ENCODE measurements around the gene WDR1.

WDR1 gene, protein sequence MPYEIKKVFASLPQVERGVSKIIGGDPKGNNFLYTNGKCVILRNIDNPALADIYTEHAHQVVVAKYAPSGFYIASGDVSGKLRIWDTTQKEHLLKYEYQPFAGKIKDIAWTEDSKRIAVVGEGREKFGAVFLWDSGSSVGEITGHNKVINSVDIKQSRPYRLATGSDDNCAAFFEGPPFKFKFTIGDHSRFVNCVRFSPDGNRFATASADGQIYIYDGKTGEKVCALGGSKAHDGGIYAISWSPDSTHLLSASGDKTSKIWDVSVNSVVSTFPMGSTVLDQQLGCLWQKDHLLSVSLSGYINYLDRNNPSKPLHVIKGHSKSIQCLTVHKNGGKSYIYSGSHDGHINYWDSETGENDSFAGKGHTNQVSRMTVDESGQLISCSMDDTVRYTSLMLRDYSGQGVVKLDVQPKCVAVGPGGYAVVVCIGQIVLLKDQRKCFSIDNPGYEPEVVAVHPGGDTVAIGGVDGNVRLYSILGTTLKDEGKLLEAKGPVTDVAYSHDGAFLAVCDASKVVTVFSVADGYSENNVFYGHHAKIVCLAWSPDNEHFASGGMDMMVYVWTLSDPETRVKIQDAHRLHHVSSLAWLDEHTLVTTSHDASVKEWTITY

DNA sequence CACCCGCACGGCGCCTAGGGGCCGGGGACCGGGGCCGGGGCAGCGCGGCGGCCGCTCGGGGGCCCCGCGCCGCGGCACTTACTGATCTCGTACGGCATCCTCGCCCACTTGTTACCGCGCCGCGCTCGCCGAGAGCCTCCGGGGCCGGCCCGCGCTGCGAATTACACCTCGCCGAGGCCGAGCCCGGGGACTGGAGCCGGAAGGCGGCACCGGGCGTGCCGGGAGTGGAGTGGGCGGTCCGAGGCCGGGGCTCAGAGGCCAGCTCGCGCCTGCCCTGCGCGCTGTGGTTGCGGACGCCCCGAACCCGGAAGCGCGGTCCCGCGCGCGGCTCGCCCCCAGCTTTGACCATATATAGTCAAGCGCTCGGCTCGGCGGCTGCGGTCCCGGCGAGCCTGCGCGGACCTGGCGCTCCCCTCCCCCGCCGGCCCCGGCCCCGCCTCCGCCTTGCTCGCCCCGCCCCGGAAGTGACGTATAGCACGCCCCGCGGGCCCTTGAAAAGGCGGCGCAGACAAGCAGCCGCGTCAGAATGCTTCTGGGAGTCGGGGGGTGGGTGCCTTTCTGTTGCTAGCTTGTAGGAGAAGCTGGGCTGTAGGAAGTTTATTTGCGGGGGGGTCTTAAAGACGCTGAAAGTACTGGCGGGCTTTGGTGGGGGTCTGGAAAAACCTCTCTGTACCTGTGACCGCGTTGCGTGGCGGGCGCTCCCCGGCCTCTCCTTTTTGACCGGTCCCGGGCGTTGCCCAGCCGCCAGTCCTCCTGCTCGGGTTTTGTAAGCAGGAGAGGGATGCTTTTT, at the start of gene WDR1:
Gene WDR1 (minus strand): TSS at position 231 of the 790 bp plus-strand sequence. CDS start 133 bp downstream, at position 98.
- Histone ChIP-seq H3K4me3 (ENCODE audit: low read depth in 1 of 5, low read length in 5 of 5) (peak within 1 kb of the TSS; percentile 75 to 89 (median 82)), H3K9me3 (ENCODE audit: control insufficient read depth in 5 of 5, low read length in 5 of 5) (no peaks in the 10 kb centered on the region), H3K27me3 (ENCODE audit: control insufficient read depth in 5 of 5, insufficient read depth in 4 of 5, low read length in 5 of 5) (no peaks in the 10 kb centered on the region), H3K9ac (ENCODE audit: low read length in 5 of 5) (peak within 1 kb of the TSS; percentile 38 to 89 (median 86)), H3K4me1 (ENCODE audit: control insufficient read depth in 5 of 5, insufficient read depth in 5 of 5, low read length in 5 of 5) (peaks cover 9 to 48% (median 37%) of the 10 kb centered on the region in 5 donors), H3K27ac (ENCODE audit: low read depth, low read length) (peak within 1 kb of the TSS; percentile 93), H3K36me3 (ENCODE audit: control insufficient read depth in 5 of 5, insufficient read depth in 5 of 5, low read length in 5 of 5) (peaks cover 0 to 33% (median 31%) of the 10 kb centered on the region in 5 donors)

GRCh38 chr4:10164877-10165283, 48.3 kb upstream of the WDR1 start:
- Histone ChIP-seq H3K27ac (ENCODE audit: low read depth, low read length) (no peak overlapping the region), H3K9ac (ENCODE audit: low read length in 5 of 5) (no peak overlapping the region), H3K36me3 (ENCODE audit: control insufficient read depth in 5 of 5, insufficient read depth in 5 of 5, low read length in 5 of 5) (no peaks in the 10 kb centered on the region), H3K9me3 (ENCODE audit: control insufficient read depth in 5 of 5, low read length in 5 of 5) (no peaks in the 10 kb centered on the region), H3K4me1 (ENCODE audit: control insufficient read depth in 5 of 5, insufficient read depth in 5 of 5, low read length in 5 of 5) (peaks cover 0 to 11% (median 0%) of the 10 kb centered on the region in 5 donors), H3K4me3 (ENCODE audit: low read depth in 1 of 5, low read length in 5 of 5) (no peak overlapping the region), H3K27me3 (ENCODE audit: control insufficient read depth in 5 of 5, insufficient read depth in 4 of 5, low read length in 5 of 5) (no peaks in the 10 kb centered on the region)

GRCh38 chr4:10163296-10163695, 46.7 kb upstream of the WDR1 start:
- Histone ChIP-seq H3K4me3 (ENCODE audit: low read depth in 1 of 5, low read length in 5 of 5) (no peak overlapping the region), H3K9me3 (ENCODE audit: control insufficient read depth in 5 of 5, low read length in 5 of 5) (no peaks in the 10 kb centered on the region), H3K9ac (ENCODE audit: low read length in 5 of 5) (no peak overlapping the region), H3K27me3 (ENCODE audit: control insufficient read depth in 5 of 5, insufficient read depth in 4 of 5, low read length in 5 of 5) (peaks cover 0 to 3% (median 0%) of the 10 kb centered on the region in 5 donors), H3K27ac (ENCODE audit: low read depth, low read length) (no peak overlapping the region), H3K36me3 (ENCODE audit: control insufficient read depth in 5 of 5, insufficient read depth in 5 of 5, low read length in 5 of 5) (no peaks in the 10 kb centered on the region), H3K4me1 (ENCODE audit: control insufficient read depth in 5 of 5, insufficient read depth in 5 of 5, low read length in 5 of 5) (peaks cover 0 to 4% (median 0%) of the 10 kb centered on the region in 5 donors)

DNA sequence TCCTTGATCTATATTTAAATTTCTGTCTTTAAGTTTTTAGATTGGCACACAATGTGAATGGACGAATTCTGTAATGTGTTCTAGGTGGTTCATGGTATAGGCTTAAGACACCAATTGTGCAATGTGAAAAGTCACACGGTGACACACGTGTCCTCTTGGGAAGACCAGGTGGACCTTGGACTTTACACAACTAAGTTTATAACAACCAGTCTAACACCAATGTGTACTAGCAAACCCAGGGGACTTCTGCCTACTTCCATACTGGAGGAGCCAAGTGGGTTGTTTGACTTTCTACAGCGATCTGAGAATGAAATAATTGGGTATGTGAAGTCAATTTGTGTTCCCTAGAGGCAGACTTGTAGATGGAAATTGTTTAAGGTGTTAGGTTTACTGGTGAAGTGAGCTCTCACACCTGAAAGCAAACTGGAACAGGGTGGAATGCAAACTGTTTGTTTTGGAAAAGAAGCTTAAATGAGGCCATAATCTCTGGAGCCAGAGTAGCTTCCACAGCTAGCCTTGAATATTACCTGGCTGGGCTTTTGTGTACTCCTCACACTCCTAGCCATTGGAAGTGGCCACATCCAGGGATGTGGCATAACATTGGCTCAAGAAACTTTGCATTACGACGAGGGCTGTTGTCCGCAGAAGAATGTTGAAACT, 45.9 kb upstream of the WDR1 start:
- H3K36me3 ChIP-seq (ENCODE audit: control insufficient read depth in 5 of 5, insufficient read depth in 5 of 5, low read length in 5 of 5), result no peaks in the 10 kb centered on the region
- H3K9me3 ChIP-seq (ENCODE audit: control insufficient read depth in 5 of 5, low read length in 5 of 5), result no peaks in the 10 kb centered on the region
- no peaks in the 10 kb centered on the region for H3K4me1 ChIP-seq (ENCODE audit: control insufficient read depth in 5 of 5, insufficient read depth in 5 of 5, low read length in 5 of 5)
- no peak overlapping the region for H3K9ac ChIP-seq (ENCODE audit: low read length in 5 of 5)
- H3K27ac ChIP-seq (ENCODE audit: low read depth, low read length), result no peak overlapping the region
- H3K4me3 ChIP-seq (ENCODE audit: low read depth in 1 of 5, low read length in 5 of 5), result no peak overlapping the region
- H3K27me3 ChIP-seq (ENCODE audit: control insufficient read depth in 5 of 5, insufficient read depth in 4 of 5, low read length in 5 of 5), result peaks cover 0 to 3% (median 0%) of the 10 kb centered on the region in 5 donors

- H3K36me3 ChIP-seq (ENCODE audit: control insufficient read depth in 5 of 5, insufficient read depth in 5 of 5, low read length in 5 of 5), result no peaks in the 10 kb centered on the region
- H3K9me3 ChIP-seq (ENCODE audit: control insufficient read depth in 5 of 5, low read length in 5 of 5), result no peaks in the 10 kb centered on the region
Observed at GRCh38 chr4:10161840-10162239, 45.2 kb upstream of the WDR1 start.

DNA sequence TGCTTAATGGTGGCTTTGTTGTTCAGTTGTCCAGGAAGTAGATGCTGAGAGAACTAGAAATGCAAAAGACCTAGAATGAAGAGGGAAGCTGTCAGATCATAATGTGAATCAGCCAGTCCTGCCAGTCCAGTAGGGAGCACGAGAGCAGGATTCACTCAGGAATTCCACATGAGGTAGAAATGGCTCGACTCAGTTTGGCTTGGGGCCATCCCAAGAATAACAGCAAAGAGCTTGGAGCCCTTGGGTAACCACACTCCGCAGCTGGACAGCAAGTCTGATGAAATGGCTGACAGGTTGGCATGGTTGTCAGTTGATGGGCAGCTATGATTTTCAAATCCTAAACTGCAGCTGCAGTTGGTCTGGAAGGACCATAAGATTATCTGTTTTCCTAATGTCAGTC, 44.5 kb upstream of the WDR1 start:
- peaks cover 0 to 3% (median 0%) of the 10 kb centered on the region in 5 donors for H3K27me3 ChIP-seq (ENCODE audit: control insufficient read depth in 5 of 5, insufficient read depth in 4 of 5, low read length in 5 of 5)
- no peaks in the 10 kb centered on the region for H3K4me1 ChIP-seq (ENCODE audit: control insufficient read depth in 5 of 5, insufficient read depth in 5 of 5, low read length in 5 of 5)

More at GRCh38 chr4:10161840-10162239, 45.2 kb upstream of the WDR1 start:
- no peak overlapping the region for H3K9ac ChIP-seq (ENCODE audit: low read length in 5 of 5)
- H3K4me1 ChIP-seq (ENCODE audit: control insufficient read depth in 5 of 5, insufficient read depth in 5 of 5, low read length in 5 of 5), result no peaks in the 10 kb centered on the region
- no peak overlapping the region for H3K4me3 ChIP-seq (ENCODE audit: low read depth in 1 of 5, low read length in 5 of 5)
- H3K27me3 ChIP-seq (ENCODE audit: control insufficient read depth in 5 of 5, insufficient read depth in 4 of 5, low read length in 5 of 5), result peaks cover 0 to 3% (median 0%) of the 10 kb centered on the region in 5 donors
- no peak overlapping the region for H3K27ac ChIP-seq (ENCODE audit: low read depth, low read length)

GRCh38 chr4:10160281-10160856, 43.8 kb upstream of the WDR1 start:
- Histone ChIP-seq H3K36me3 (ENCODE audit: control insufficient read depth in 5 of 5, insufficient read depth in 5 of 5, low read length in 5 of 5) (no peaks in the 10 kb centered on the region), H3K4me3 (ENCODE audit: low read depth in 1 of 5, low read length in 5 of 5) (no peak overlapping the region), H3K27ac (ENCODE audit: low read depth, low read length) (no peak overlapping the region)

More for the DNA sequence above, 44.5 kb upstream of the WDR1 start:
- H3K9ac ChIP-seq (ENCODE audit: low read length in 5 of 5), result no peak overlapping the region
- H3K9me3 ChIP-seq (ENCODE audit: control insufficient read depth in 5 of 5, low read length in 5 of 5), result no peaks in the 10 kb centered on the region
- no peak overlapping the region for H3K27ac ChIP-seq (ENCODE audit: low read depth, low read length)
- H3K36me3 ChIP-seq (ENCODE audit: control insufficient read depth in 5 of 5, insufficient read depth in 5 of 5, low read length in 5 of 5), result no peaks in the 10 kb centered on the region
- no peak overlapping the region for H3K4me3 ChIP-seq (ENCODE audit: low read depth in 1 of 5, low read length in 5 of 5)

GRCh38 chr4:10159671-10160070, 43.1 kb upstream of the WDR1 start:
- H3K4me3 ChIP-seq (ENCODE audit: low read depth in 1 of 5, low read length in 5 of 5), result no peak overlapping the region
- peaks cover 0 to 7% (median 0%) of the 10 kb centered on the region in 5 donors for H3K27me3 ChIP-seq (ENCODE audit: control insufficient read depth in 5 of 5, insufficient read depth in 4 of 5, low read length in 5 of 5)
- no peaks in the 10 kb centered on the region for H3K36me3 ChIP-seq (ENCODE audit: control insufficient read depth in 5 of 5, insufficient read depth in 5 of 5, low read length in 5 of 5)
- no peak overlapping the region for H3K27ac ChIP-seq (ENCODE audit: low read depth, low read length)
- no peaks in the 10 kb centered on the region for H3K9me3 ChIP-seq (ENCODE audit: control insufficient read depth in 5 of 5, low read length in 5 of 5)
- H3K9ac ChIP-seq (ENCODE audit: low read length in 5 of 5), result no peak overlapping the region
- H3K4me1 ChIP-seq (ENCODE audit: control insufficient read depth in 5 of 5, insufficient read depth in 5 of 5, low read length in 5 of 5), result no peaks in the 10 kb centered on the region

More at GRCh38 chr4:10160281-10160856, 43.8 kb upstream of the WDR1 start:
- H3K9ac ChIP-seq (ENCODE audit: low read length in 5 of 5), result no peak overlapping the region
- H3K27me3 ChIP-seq (ENCODE audit: control insufficient read depth in 5 of 5, insufficient read depth in 4 of 5, low read length in 5 of 5), result peaks cover 0 to 7% (median 0%) of the 10 kb centered on the region in 5 donors
- H3K4me1 ChIP-seq (ENCODE audit: control insufficient read depth in 5 of 5, insufficient read depth in 5 of 5, low read length in 5 of 5), result no peaks in the 10 kb centered on the region
- H3K9me3 ChIP-seq (ENCODE audit: control insufficient read depth in 5 of 5, low read length in 5 of 5), result no peaks in the 10 kb centered on the region

- H3K4me3 ChIP-seq (ENCODE audit: low read depth in 1 of 5, low read length in 5 of 5), result no peak overlapping the region
- no peak overlapping the region for H3K27ac ChIP-seq (ENCODE audit: low read depth, low read length)
- H3K9me3 ChIP-seq (ENCODE audit: control insufficient read depth in 5 of 5, low read length in 5 of 5), result no peaks in the 10 kb centered on the region
- no peaks in the 10 kb centered on the region for H3K4me1 ChIP-seq (ENCODE audit: control insufficient read depth in 5 of 5, insufficient read depth in 5 of 5, low read length in 5 of 5)
- H3K9ac ChIP-seq (ENCODE audit: low read length in 5 of 5), result no peak overlapping the region
- no peaks in the 10 kb centered on the region for H3K36me3 ChIP-seq (ENCODE audit: control insufficient read depth in 5 of 5, insufficient read depth in 5 of 5, low read length in 5 of 5)
- H3K27me3 ChIP-seq (ENCODE audit: control insufficient read depth in 5 of 5, insufficient read depth in 4 of 5, low read length in 5 of 5), result peaks cover 0 to 7% (median 0%) of the 10 kb centered on the region in 5 donors
Observed at GRCh38 chr4:10158333-10158942, 41.8 kb upstream of the WDR1 start.

Measured in subcutaneous abdominal adipose tissue (tissue), 5 donors.